Bronchial epithelial cell (primary cell): ENCODE data around the gene HRH4. TPM values are rescaled to one million over a fixed set of nuclear protein-coding genes. Genes with fewer than 3 reads are reported as not detected.

Experiments used
- DNase-seq: peaks from one replicate; pipeline ENCODE4 v3.0.0-alpha.2; 2010; ENCODE audit warnings: low read depth
- FAIRE-seq: peaks from 2 replicates; lab custom pipeline; 2011; peaks lifted over from hg19 to GRCh38; lab: Jason Lieb, UNC
- H3K27me3 ChIP-seq: 2 replicates; pipeline ENCODE4 v1.5.1; 2011; ENCODE audit warnings: low read length; ENCODE audit not compliant: control insufficient read depth, insufficient read depth
- H3K36me3 ChIP-seq: 2 replicates; pipeline ENCODE4 v1.5.1; 2011; ENCODE audit warnings: low read length; ENCODE audit not compliant: control insufficient read depth, insufficient read depth
- H3K4me3 ChIP-seq: 2 replicates; pipeline ENCODE4 v1.5.1; 2011; ENCODE audit warnings: mild to moderate bottlenecking, low read depth, low read length, control low read depth
- CTCF ChIP-seq: IDR thresholded peaks from 2 replicates; pipeline ENCODE4 v1.5.1; 2011; ENCODE audit warnings: mild to moderate bottlenecking, moderate library complexity, low read length, control low read depth, inconsistent platforms; ENCODE audit not compliant: insufficient read depth, severe bottlenecking
- total RNA-seq: library from RNA; depleted of rRNA; stranded (reverse); fragments of >200 nt; gene quantifications from 2 replicates; pipeline ENCODE4 v1.2.1, GENCODE V29; 2014

HRH4 gene
- total RNA-seq, 1 donor from 2014 or later, result under 0.01 TPM

- no peaks in the 10 kb centered on the region for H3K36me3 ChIP-seq
- no peak for FAIRE-seq
- no peaks in the 10 kb centered on the region for H3K27me3 ChIP-seq
- no peak for TF ChIP-seq CTCF
- H3K4me3 ChIP-seq, result no peak overlapping the region
- DNase-seq, result no peak
Measured at GRCh38 chr18:24518596-24518995, 58.2 kb downstream of the HRH4 start.

Other genes with a start within 250 kb of the HRH4 start
- 22.6 and 23.8 TPM in 2 replicates for gene OSBPL1A, start 62.8 kb upstream of the HRH4 start, total RNA-seq
- gene IMPACT, start 34.0 kb upstream of the HRH4 start, total RNA-seq, result 24.1 and 24.5 TPM in 2 replicates